Fibroblast of skin of left biceps (primary cell): ENCODE data around the gene C6orf52.
"Not testable (repeated sequence)": the region's sequence is repeated elsewhere in the genome, so short reads cannot be mapped to it uniquely, and the experiment has no call there.

Experiments used
- DNase-seq, 2 experiments: peaks; one replicate each; pipeline ENCODE4 v3.0.0-alpha.2; 2013; ENCODE audit warnings: low read depth in 2 of 2

C6orf52 gene

GRCh38 chr6:10696655-10697054 lies 2.2 kb upstream of the C6orf52 start:
- no peak for DNase-seq

- DNase-seq = no peak
Measured at GRCh38 chr6:10695086-10695657, 756 bp upstream of the C6orf52 start.

GRCh38 chr6:10692965-10693538 lies 1.4 kb downstream of the C6orf52 start:
- no peak for DNase-seq

- DNase-seq = no peak
Measured at GRCh38 chr6:10690651-10691445, 3.6 kb downstream of the C6orf52 start.

- DNase-seq = no peak
Measured at GRCh38 chr6:10687582-10687981, 6.8 kb downstream of the C6orf52 start.

GRCh38 chr6:10686901-10687300 lies 7.5 kb downstream of the C6orf52 start:
- DNase-seq = no peak

GRCh38 chr6:10685092-10685915 lies 9.1 kb downstream of the C6orf52 start:
- no peak for DNase-seq

GRCh38 chr6:10684618-10685017 lies 9.8 kb downstream of the C6orf52 start:
- no peak for DNase-seq

GRCh38 chr6:10682355-10682988 lies 11.9 kb downstream of the C6orf52 start:
- DNase-seq = no peak

- DNase-seq = no peak
Measured at GRCh38 chr6:10681795-10682194, 12.6 kb downstream of the C6orf52 start.

GRCh38 chr6:10678456-10678855 lies 16.0 kb downstream of the C6orf52 start:
- DNase-seq = no peak

- DNase-seq = no peak
Measured at GRCh38 chr6:10676403-10676802, 18.0 kb downstream of the C6orf52 start.

GRCh38 chr6:10668126-10668917 lies 26.1 kb downstream of the C6orf52 start:
- DNase-seq = no peak

GRCh38 chr6:10665595-10665994 lies 28.8 kb downstream of the C6orf52 start:
- not testable (repeated sequence) for DNase-seq

GRCh38 chr6:10662742-10663141 lies 31.7 kb downstream of the C6orf52 start:
- DNase-seq = no peak

- DNase-seq = no peak
Measured at GRCh38 chr6:10662207-10662606, 32.2 kb downstream of the C6orf52 start.

GRCh38 chr6:10660431-10661191 lies 33.8 kb downstream of the C6orf52 start:
- DNase-seq = not testable (repeated sequence)

- no peak for DNase-seq
Measured at GRCh38 chr6:10659699-10660348, 34.6 kb downstream of the C6orf52 start.

GRCh38 chr6:10658910-10659698 lies 35.3 kb downstream of the C6orf52 start:
- no peak for DNase-seq
